ENCODE measurements around the gene TLDC2. TPM values are rescaled to one million over a fixed set of nuclear protein-coding genes. Genes with fewer than 3 reads are reported as not detected.
A peak's percentile ranks its signal among the peaks of the same experiment; 100 is the strongest.

Gene TLDC2
- polyA plus RNA-seq, 3 donors = not detected

DNA sequence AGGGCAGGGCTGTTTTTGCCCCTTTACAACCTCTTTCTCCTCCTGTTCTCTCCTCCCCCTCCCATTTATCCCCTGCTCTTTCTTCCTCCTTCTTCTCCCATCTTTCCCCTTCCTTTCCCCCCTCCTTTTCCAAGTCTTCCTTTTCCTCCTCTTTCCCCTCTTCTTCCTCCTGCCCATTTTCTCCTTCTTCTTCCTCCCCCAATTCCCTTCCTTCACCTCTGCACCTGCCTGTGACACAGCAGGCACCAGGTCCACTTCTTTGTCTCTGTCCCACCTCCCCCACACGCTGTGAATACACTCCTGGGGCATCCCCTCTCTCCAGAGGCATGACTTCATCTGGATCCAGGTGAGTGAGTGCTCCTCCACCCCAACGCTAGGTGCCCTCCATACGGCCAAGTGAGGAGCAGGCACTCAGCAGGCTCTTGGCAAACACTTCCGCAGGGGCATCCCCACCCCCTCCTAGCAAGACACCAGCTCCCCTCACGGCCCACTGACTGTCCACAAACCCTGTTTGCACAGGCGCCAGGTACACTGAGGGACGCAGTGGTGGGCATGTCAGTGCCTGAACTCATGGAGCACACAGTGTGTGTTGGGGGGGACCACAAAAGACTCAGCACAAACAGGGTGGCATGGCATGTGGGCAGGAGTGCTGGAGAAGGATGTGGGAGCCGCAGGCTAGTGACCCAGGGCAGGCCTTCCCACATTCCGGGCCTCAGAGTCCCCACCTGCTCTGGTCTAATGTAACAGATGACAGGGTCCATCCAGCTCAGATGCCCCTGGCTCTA, 10.7 kb upstream of the TLDC2 start:
- Mint-ChIP-seq H3K27me3 (ENCODE audit: low read depth in 3 of 3) (peaks cover 19 to 30% (median 20%) of the 10 kb centered on the region in 3 donors), H3K27ac (peak overlapping the region in 2 of 7 donors; percentile 33 to 43), H3K36me3 (peaks cover 10 to 11% of the 10 kb centered on the region in 2 donors), H3K4me3 (peak overlapping the region; percentile 78 to 86), H3K9me3 (peaks cover 0 to 2% (median 0%) of the 10 kb centered on the region in 7 donors), H3K4me1 (peaks cover 52% of the 10 kb centered on the region)
- H3K9me3 ChIP-seq (replicated peaks in 1 of 2; ENCODE audit: control insufficient read depth in 1 of 2, insufficient read depth in 1 of 2, low read length in 2 of 2) = no peaks in the 10 kb centered on the region
- no peak overlapping the region for H3K9ac ChIP-seq (ENCODE audit: insufficient read depth, low read length, poor library complexity, severe bottlenecking)
- intact Hi-C loops (cut with micrococcal nuclease) = loop anchor here (10.0 kb wide), 2 partner anchors 90 to 250 kb away; partner anchors contain the start of gene DSN1 (in 1 of the 2)
- WGBS (ENCODE audit: insufficient coverage) = 89% methylated on average over 9 of the region's 9 CpGs
- H3K27me3 ChIP-seq (ENCODE audit: control insufficient read depth in 2 of 2, insufficient read depth in 2 of 2, low read length in 2 of 2) = peaks cover 0 to 17% of the 10 kb centered on the region in 2 donors
- H3K4me1 ChIP-seq (ENCODE audit: control insufficient read depth in 1 of 2, insufficient read depth in 2 of 2, low read length in 2 of 2) = peaks cover 48 to 61% of the 10 kb centered on the region in 2 donors
- H3K4me2 ChIP-seq (replicated peaks; ENCODE audit: extremely low read depth, low read length, poor library complexity, severe bottlenecking) = no peak overlapping the region
- H2AFZ ChIP-seq (ENCODE audit: insufficient read depth, low read depth, low read length, poor library complexity, severe bottlenecking) = no peak overlapping the region
- peaks cover 18% of the 10 kb centered on the region for H3K79me2 ChIP-seq (ENCODE audit: insufficient read depth, low read length)
- no peaks in the 10 kb centered on the region for H3K36me3 ChIP-seq (replicated peaks in 1 of 2; ENCODE audit: control insufficient read depth in 1 of 2, insufficient read depth in 2 of 2, low read length in 2 of 2)
- H4K20me1 ChIP-seq (ENCODE audit: insufficient read depth, low read length) = peaks cover 22% of the 10 kb centered on the region
- TF ChIP-seq, protein P1, sequence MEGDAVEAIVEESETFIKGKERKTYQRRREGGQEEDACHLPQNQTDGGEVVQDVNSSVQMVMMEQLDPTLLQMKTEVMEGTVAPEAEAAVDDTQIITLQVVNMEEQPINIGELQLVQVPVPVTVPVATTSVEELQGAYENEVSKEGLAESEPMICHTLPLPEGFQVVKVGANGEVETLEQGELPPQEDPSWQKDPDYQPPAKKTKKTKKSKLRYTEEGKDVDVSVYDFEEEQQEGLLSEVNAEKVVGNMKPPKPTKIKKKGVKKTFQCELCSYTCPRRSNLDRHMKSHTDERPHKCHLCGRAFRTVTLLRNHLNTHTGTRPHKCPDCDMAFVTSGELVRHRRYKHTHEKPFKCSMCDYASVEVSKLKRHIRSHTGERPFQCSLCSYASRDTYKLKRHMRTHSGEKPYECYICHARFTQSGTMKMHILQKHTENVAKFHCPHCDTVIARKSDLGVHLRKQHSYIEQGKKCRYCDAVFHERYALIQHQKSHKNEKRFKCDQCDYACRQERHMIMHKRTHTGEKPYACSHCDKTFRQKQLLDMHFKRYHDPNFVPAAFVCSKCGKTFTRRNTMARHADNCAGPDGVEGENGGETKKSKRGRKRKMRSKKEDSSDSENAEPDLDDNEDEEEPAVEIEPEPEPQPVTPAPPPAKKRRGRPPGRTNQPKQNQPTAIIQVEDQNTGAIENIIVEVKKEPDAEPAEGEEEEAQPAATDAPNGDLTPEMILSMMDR (IDR thresholded peaks at IDR 0.05) = no peak
- no peak overlapping the region for H3K4me3 ChIP-seq (replicated peaks in 1 of 3; ENCODE audit: low read depth in 2 of 3, low read length in 3 of 3)
- no peak for DNase-seq
- no peak overlapping the region for H3K27ac ChIP-seq (ENCODE audit: low read depth in 1 of 2, low read length in 2 of 2)

DNA sequence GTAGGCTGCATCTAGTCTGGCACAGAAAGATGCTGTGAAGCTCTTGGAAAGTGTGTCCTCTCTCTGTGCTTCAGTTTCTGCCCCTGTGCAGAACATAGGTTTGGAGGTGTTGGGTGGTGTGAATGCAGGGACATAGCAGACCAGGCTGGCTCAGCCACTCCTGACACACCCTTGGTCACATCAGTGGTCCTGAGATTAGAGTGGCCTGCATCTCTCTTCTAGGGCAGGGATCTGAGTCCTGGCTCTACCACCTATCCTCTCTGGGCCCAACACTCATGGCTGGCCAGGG, 10.1 kb upstream of the TLDC2 start:
- Histone ChIP-seq H3K4me1 (ENCODE audit: control insufficient read depth in 1 of 2, insufficient read depth in 2 of 2, low read length in 2 of 2) (peaks cover 45 to 58% of the 10 kb centered on the region in 2 donors), H2AFZ (ENCODE audit: insufficient read depth, low read depth, low read length, poor library complexity, severe bottlenecking) (no peak overlapping the region), H3K27ac (ENCODE audit: low read depth in 1 of 2, low read length in 2 of 2) (no peak overlapping the region), H4K20me1 (ENCODE audit: insufficient read depth, low read length) (peaks cover 17% of the 10 kb centered on the region), H3K36me3 (replicated peaks in 1 of 2; ENCODE audit: control insufficient read depth in 1 of 2, insufficient read depth in 2 of 2, low read length in 2 of 2) (no peaks in the 10 kb centered on the region), H3K4me3 (replicated peaks in 1 of 3; ENCODE audit: low read depth in 2 of 3, low read length in 3 of 3) (no peak overlapping the region), H3K9ac (ENCODE audit: insufficient read depth, low read length, poor library complexity, severe bottlenecking) (no peak overlapping the region), H3K27me3 (ENCODE audit: control insufficient read depth in 2 of 2, insufficient read depth in 2 of 2, low read length in 2 of 2) (peaks cover 0 to 17% of the 10 kb centered on the region in 2 donors), H3K79me2 (ENCODE audit: insufficient read depth, low read length) (peaks cover 16% of the 10 kb centered on the region), H3K9me3 (replicated peaks in 1 of 2; ENCODE audit: control insufficient read depth in 1 of 2, insufficient read depth in 1 of 2, low read length in 2 of 2) (no peaks in the 10 kb centered on the region), H3K4me2 (replicated peaks; ENCODE audit: extremely low read depth, low read length, poor library complexity, severe bottlenecking) (no peak overlapping the region)
- peaks cover 19 to 30% (median 20%) of the 10 kb centered on the region in 3 donors for H3K27me3 Mint-ChIP-seq (ENCODE audit: low read depth in 3 of 3)
- H3K9me3 Mint-ChIP-seq = peaks cover 0 to 2% (median 0%) of the 10 kb centered on the region in 7 donors
- peaks cover 6% of the 10 kb centered on the region in 2 donors for H3K36me3 Mint-ChIP-seq
- intact Hi-C loops (cut with micrococcal nuclease) = loop anchor here (10.0 kb wide), 2 partner anchors 91 to 251 kb away; partner anchors contain the start of gene DSN1 (in 1 of the 2)
- H3K4me1 Mint-ChIP-seq = peaks cover 46% of the 10 kb centered on the region
- TF ChIP-seq, protein P1 (IDR thresholded peaks at IDR 0.05) = no peak
- no peak overlapping the region for H3K27ac Mint-ChIP-seq
- H3K4me3 Mint-ChIP-seq = no peak overlapping the region
- DNase-seq = no peak

Data from CD14-positive monocyte (primary cell).